ENCODE results near the gene TRIO. TPM values are rescaled to one million over a fixed set of nuclear protein-coding genes. Genes with fewer than 3 reads are reported as not detected.

Gene TRIO
- total and polyA plus RNA-seq, 8 donors = 84.4 to 151 (median 93.7) TPM

DNA sequence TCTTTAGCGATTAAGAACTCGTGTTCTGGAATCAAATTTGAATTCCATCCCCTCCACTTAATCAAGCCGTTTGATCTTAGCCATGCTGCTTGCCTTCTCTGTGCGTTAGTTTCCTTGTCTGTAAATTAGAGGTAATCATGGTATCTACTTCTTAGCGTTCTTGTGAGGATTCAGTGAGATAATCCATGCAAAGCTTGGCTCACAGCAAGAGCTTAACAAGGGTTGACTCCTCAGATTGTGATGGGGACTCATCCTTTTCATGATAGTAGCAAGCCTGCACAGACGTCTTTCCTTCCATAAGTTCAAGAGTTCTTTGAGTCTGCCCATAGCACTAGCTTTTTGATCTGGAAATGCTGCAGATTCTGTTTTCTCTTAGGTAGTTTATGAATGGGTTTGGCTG, 72.8 kb downstream of the TRIO start:
- peaks cover 32 to 73% of the 10 kb centered on the region in 2 donors for H3K4me1 ChIP-seq
- intact Hi-C loops (cut with DNase I) = no loop called here
- H3K9me3 ChIP-seq = no peaks in the 10 kb centered on the region
- ATAC-seq = no peak
- H3K27ac ChIP-seq = no peak overlapping the region
- TF ChIP-seq, protein P1, sequence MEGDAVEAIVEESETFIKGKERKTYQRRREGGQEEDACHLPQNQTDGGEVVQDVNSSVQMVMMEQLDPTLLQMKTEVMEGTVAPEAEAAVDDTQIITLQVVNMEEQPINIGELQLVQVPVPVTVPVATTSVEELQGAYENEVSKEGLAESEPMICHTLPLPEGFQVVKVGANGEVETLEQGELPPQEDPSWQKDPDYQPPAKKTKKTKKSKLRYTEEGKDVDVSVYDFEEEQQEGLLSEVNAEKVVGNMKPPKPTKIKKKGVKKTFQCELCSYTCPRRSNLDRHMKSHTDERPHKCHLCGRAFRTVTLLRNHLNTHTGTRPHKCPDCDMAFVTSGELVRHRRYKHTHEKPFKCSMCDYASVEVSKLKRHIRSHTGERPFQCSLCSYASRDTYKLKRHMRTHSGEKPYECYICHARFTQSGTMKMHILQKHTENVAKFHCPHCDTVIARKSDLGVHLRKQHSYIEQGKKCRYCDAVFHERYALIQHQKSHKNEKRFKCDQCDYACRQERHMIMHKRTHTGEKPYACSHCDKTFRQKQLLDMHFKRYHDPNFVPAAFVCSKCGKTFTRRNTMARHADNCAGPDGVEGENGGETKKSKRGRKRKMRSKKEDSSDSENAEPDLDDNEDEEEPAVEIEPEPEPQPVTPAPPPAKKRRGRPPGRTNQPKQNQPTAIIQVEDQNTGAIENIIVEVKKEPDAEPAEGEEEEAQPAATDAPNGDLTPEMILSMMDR (IDR thresholded peaks at IDR 0.05) = no peak
- no peaks in the 10 kb centered on the region for H3K27me3 ChIP-seq
- H3K4me3 ChIP-seq = no peak overlapping the region
- DNase-seq = no peak
- H3K36me3 ChIP-seq = no peaks in the 10 kb centered on the region

DNA sequence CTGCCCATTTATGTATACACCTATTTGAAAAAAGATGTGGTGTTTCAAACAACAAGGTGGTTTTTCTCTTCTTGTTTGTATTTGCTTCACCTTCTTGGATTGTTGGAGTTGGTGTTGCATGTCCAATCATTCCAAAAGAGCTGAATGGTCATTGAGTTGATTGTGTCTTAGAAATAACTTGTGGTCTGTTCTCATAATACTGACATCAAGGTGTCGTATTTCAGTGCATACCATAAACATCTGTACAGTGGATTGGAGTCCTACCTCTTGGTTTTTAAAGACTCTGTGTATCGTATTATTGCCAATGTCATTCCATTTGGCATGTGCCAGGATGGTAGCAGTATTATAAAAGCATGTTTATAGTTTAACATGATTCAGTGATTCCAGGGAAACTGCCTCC, 73.2 kb downstream of the TRIO start:
- no peak for DNase-seq
- Histone ChIP-seq H3K36me3 (no peaks in the 10 kb centered on the region), H3K4me3 (no peak overlapping the region), H3K27me3 (no peaks in the 10 kb centered on the region), H3K4me1 (peaks cover 27 to 70% of the 10 kb centered on the region in 2 donors), H3K9me3 (no peaks in the 10 kb centered on the region), H3K27ac (peak overlapping the region in 1 of 2 donors; percentile 34)
- intact Hi-C loops (cut with DNase I) = no loop called here
- ATAC-seq = no peak
- TF ChIP-seq, protein P1 (IDR thresholded peaks at IDR 0.05) = no peak

DNA sequence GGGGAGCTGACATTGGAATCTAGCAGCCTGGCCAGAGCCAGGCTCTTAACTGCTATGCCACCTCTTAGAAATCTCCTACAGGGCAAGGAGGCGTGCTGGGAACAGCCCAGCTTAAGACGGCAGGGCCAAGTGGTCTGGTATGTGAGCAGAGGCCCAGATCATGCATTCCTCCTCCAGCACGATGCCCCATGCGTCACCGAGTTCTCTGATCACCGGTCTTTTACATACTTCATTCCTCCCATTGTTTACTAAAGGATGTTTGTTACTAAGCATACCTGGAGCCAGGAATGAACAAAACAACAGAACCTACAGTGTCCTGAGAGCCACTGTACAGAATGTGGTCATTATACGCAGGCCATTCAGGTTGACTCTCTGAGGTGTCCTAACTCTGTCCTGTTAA, 73.8 kb downstream of the TRIO start:
- ATAC-seq = peak; percentile 68

DNA sequence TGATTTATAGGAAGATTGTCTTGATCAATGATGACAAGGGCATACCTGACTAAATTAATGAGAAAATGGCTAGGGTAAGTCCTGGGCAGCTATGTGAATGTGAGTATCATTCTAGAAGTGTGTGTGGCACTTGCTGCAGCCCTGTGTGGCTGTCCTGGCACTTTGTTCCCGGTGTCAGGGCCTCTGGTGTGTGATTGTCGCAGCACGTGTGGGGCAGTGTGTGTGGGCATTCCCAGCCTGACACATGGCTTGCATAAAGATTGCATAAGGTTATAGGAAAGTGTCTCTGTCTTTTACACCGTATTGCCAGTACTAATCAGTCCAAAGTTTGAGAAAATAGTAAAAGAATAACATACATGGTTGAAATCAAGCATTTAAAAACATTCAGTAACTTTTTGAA, 74.4 kb downstream of the TRIO start:
- TF ChIP-seq, protein P1 (IDR thresholded peaks at IDR 0.05) = no peak
- Histone ChIP-seq H3K27ac (peak overlapping the region; percentile 34 to 63), H3K9me3 (no peaks in the 10 kb centered on the region), H3K36me3 (no peaks in the 10 kb centered on the region), H3K4me3 (no peak overlapping the region), H3K27me3 (no peaks in the 10 kb centered on the region), H3K4me1 (peaks cover 26 to 62% of the 10 kb centered on the region in 2 donors)
- ATAC-seq (peak; percentile 7), DNase-seq (no peak)
- intact Hi-C loops (cut with DNase I) = no loop called here

More for the DNA sequence above, 73.8 kb downstream of the TRIO start:
- intact Hi-C loops (cut with DNase I) = no loop called here
- Histone ChIP-seq H3K36me3 (no peaks in the 10 kb centered on the region), H3K9me3 (no peaks in the 10 kb centered on the region), H3K4me1 (peaks cover 26 to 65% of the 10 kb centered on the region in 2 donors), H3K4me3 (no peak overlapping the region), H3K27ac (peak overlapping the region; percentile 34 to 63), H3K27me3 (no peaks in the 10 kb centered on the region)
- TF ChIP-seq, protein P1 (IDR thresholded peaks at IDR 0.05) = no peak
- DNase-seq = peak in 2 of 4 donors; percentile 70 to 79

DNA sequence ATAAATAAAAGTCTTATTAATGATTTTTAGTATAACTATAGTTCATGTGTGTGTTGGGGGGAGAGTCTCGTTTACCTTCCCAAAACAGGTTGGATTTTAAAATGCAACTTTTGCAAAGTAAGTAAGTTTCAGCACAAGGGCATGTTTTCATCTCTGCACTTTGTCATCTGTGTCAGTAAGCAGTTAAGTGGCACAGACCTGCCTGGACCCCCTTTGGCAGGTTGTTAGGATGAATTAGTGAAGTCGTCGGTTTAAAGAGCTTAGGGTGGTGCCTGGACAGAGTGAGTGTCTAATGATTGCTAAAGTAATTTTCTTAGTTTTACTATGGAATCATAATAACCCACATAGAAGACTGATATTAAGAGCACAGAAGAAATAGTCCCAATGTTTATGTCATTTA, 74.9 kb downstream of the TRIO start:
- DNase-seq (no peak), ATAC-seq (no peak)
- Histone ChIP-seq H3K4me1 (peaks cover 26 to 62% of the 10 kb centered on the region in 2 donors), H3K36me3 (no peaks in the 10 kb centered on the region), H3K9me3 (no peaks in the 10 kb centered on the region), H3K27me3 (no peaks in the 10 kb centered on the region), H3K27ac (peak overlapping the region; percentile 34 to 63), H3K4me3 (no peak overlapping the region)
- intact Hi-C loops (cut with DNase I) = no loop called here
- TF ChIP-seq, protein P1 (IDR thresholded peaks at IDR 0.05) = no peak

Data from left lung (tissue), 10 donors.